ENCODE measurements around the gene TMEM119.
"Not testable (repeated sequence)": the region's sequence is repeated elsewhere in the genome, so short reads cannot be mapped to it uniquely, and the experiment has no call there.

The TMEM119 gene

GRCh38 chr12:108634341-108634751, 36.5 kb upstream of the TMEM119 start:
- DNase-seq (ENCODE audit: low read depth): no peak

- peak; percentile 67 for DNase-seq (ENCODE audit: low read depth)
These were observed 35.8 kb upstream of the TMEM119 start, which contains the start of gene SELPLG for GRCh38 chr12:108633534-108634248. Gene SELPLG, minus strand, starts transcription at chr12:108633894. Its CDS starts 9,587 bp downstream, at chr12:108624307.

GRCh38 chr12:108633081-108633533, 35.2 kb upstream of the TMEM119 start:
- DNase-seq (ENCODE audit: low read depth): no peak

GRCh38 chr12:108631261-108631660, 33.4 kb upstream of the TMEM119 start:
- not testable (repeated sequence) for DNase-seq (ENCODE audit: low read depth)

GRCh38 chr12:108630481-108631207, 32.8 kb upstream of the TMEM119 start:
- DNase-seq (ENCODE audit: low read depth): no peak

GRCh38 chr12:108629824-108630476, 32.1 kb upstream of the TMEM119 start:
- peak; percentile 34 for DNase-seq (ENCODE audit: low read depth)

GRCh38 chr12:108629151-108629550, 31.3 kb upstream of the TMEM119 start:
- no peak for DNase-seq (ENCODE audit: low read depth)

GRCh38 chr12:108627134-108627920, 29.4 kb upstream of the TMEM119 start:
- DNase-seq (ENCODE audit: low read depth): no peak

GRCh38 chr12:108625228-108625627, 27.3 kb upstream of the TMEM119 start:
- DNase-seq (ENCODE audit: low read depth): no peak

- no peak for DNase-seq (ENCODE audit: low read depth)
These were observed 25.7 kb upstream of the TMEM119 start for GRCh38 chr12:108623577-108623976.

- DNase-seq (ENCODE audit: low read depth): no peak
These were observed 25.1 kb upstream of the TMEM119 start for GRCh38 chr12:108622921-108623514.

GRCh38 chr12:108622421-108622820, 24.5 kb upstream of the TMEM119 start:
- no peak for DNase-seq (ENCODE audit: low read depth)

GRCh38 chr12:108621161-108621560, 23.3 kb upstream of the TMEM119 start:
- no peak for DNase-seq (ENCODE audit: low read depth)

GRCh38 chr12:108620236-108620879, 22.5 kb upstream of the TMEM119 start:
- no peak for DNase-seq (ENCODE audit: low read depth)

- no peak for DNase-seq (ENCODE audit: low read depth)
These were observed 21.7 kb upstream of the TMEM119 start for GRCh38 chr12:108619369-108620160.

- not testable (repeated sequence) for DNase-seq (ENCODE audit: low read depth)
These were observed 21.0 kb upstream of the TMEM119 start for GRCh38 chr12:108618953-108619274.

- peak; percentile 65 for DNase-seq (ENCODE audit: low read depth)
These were observed 20.4 kb upstream of the TMEM119 start for GRCh38 chr12:108618079-108618952.

- peak; percentile 69 for DNase-seq (ENCODE audit: low read depth)
These were observed 19.3 kb upstream of the TMEM119 start for GRCh38 chr12:108616941-108617858.

Measured in stimulated activated CD8-positive, alpha-beta memory T cell treated with anti-CD3 and anti-CD28 coated beads, Interleukin-12 subunit alpha, Interleukin-12 subunit beta, amount 100 ng/mL, for 1 hour (primary cell).